Endothelial cell of umbilical vein (primary cell): ENCODE results near the gene EEF1AKMT2. TPM values are rescaled to one million over a fixed set of nuclear protein-coding genes. Genes with fewer than 3 reads are reported as not detected.

Source experiments
- BruUV-seq: library from RNA; stranded (reverse); fragments of 400-500 nt; replicated peaks from 2 replicates; lab custom pipeline; 2021; lab: Mats Ljungman, UMichigan
- CTCF ChIA-PET: fragments of 300-600, 350-600 bp; sonication (Branson Sonifier 250); formaldehyde crosslinking; loops from one replicate; lab custom pipeline; 2021; ENCODE audit warnings: antibody characterized with exemption, inconsistent platforms; lab: Charles Lee
- POLR2A ChIA-PET: fragments of 300-600, 350-600 bp; sonication (Branson Sonifier 250); formaldehyde crosslinking; loops from one replicate; lab custom pipeline; 2021; ENCODE audit warnings: antibody characterized with exemption, inconsistent platforms; lab: Charles Lee
- DNase-seq: peaks from one replicate; pipeline ENCODE4 v3.0.0-alpha.2; 2011; ENCODE audit warnings: low read depth, low spot score
- FAIRE-seq: peaks from 2 replicates; lab custom pipeline; 2011; peaks lifted over from hg19 to GRCh38; lab: Jason Lieb, UNC
- H2AFZ ChIP-seq: 2 replicates; pipeline ENCODE4 v1.6.0; 2012; ENCODE audit warnings: low read depth, low read length, control low read depth, inconsistent platforms
- H3K27ac ChIP-seq: 2 replicates; pipeline ENCODE4 v1.5.1; 2011; ENCODE audit warnings: low read depth, mild to moderate bottlenecking, control low read depth, low read length, moderate library complexity; ENCODE audit not compliant: insufficient read depth
- H3K27me3 ChIP-seq, 2 experiments: 2 replicates each; pipeline versions ENCODE4 v1.6.0 to v1.6.1; 2011; ENCODE audit warnings: low read length in 2 of 2, mixed read lengths in 1 of 2; ENCODE audit not compliant: control insufficient read depth in 2 of 2, insufficient read depth in 2 of 2
- H3K36me3 ChIP-seq, 2 experiments: 2 replicates in 1 of 2; 3 replicates in 1 of 2; pipeline ENCODE4 v1.5.1; 2011; ENCODE audit warnings: low read length in 2 of 2, mild to moderate bottlenecking in 1 of 2, moderate library complexity in 1 of 2; ENCODE audit not compliant: control insufficient read depth in 2 of 2, insufficient read depth in 2 of 2; ENCODE audit errors: extremely low read depth in 1 of 2
- H3K4me1 ChIP-seq: 3 replicates; pipeline ENCODE4 v1.5.1; 2011; ENCODE audit warnings: mild to moderate bottlenecking, low read length; ENCODE audit not compliant: control insufficient read depth, insufficient read depth; ENCODE audit errors: extremely low read depth
- H3K4me2 ChIP-seq: 2 replicates; pipeline ENCODE4 v1.6.1; 2011; ENCODE audit warnings: low read length, control low read depth, mixed read lengths; ENCODE audit not compliant: insufficient read depth
- H3K4me3 ChIP-seq, 3 experiments: fragments of 200-600 bp in 1 of 3; sonication (generic), shearing (Covaris generic) in 1 of 3; replicated peaks in 1 of 3; 2 replicates each; pipeline ENCODE4 v1.5.1; 2011 to 2016; ENCODE audit warnings: control low read depth in 3 of 3, low read length in 3 of 3, mild to moderate bottlenecking in 2 of 3, inconsistent platforms in 1 of 3, low read depth in 1 of 3, moderate library complexity in 1 of 3; ENCODE audit not compliant: insufficient read depth in 1 of 3
- H3K79me2 ChIP-seq: 2 replicates; pipeline ENCODE4 v1.6.0; 2012; ENCODE audit warnings: low read length, inconsistent platforms; ENCODE audit not compliant: control insufficient read depth, insufficient read depth
- H3K9ac ChIP-seq: replicated peaks from 2 replicates; pipeline ENCODE3; 2011; ENCODE audit warnings: low read length, control low read depth; ENCODE audit not compliant: insufficient read depth; ENCODE audit errors: extremely low read depth
- H3K9me1 ChIP-seq: replicated peaks from 3 replicates; pipeline ENCODE4 v1.6.0; 2011; ENCODE audit warnings: mild to moderate bottlenecking, low read length; ENCODE audit not compliant: control insufficient read depth, insufficient read depth; ENCODE audit errors: extremely low read depth
- H3K9me3 ChIP-seq: replicated peaks from 2 replicates; pipeline ENCODE4 v1.5.1; 2012; ENCODE audit warnings: low read length, inconsistent platforms; ENCODE audit not compliant: control insufficient read depth, insufficient read depth
- H4K20me1 ChIP-seq: replicated peaks from 2 replicates; pipeline ENCODE3; 2011; ENCODE audit warnings: mild to moderate bottlenecking, low read length; ENCODE audit not compliant: control insufficient read depth, insufficient read depth; ENCODE audit errors: extremely low read depth
- CTCF ChIP-seq, 2 donors: IDR thresholded peaks; 1 replicate in 1 of 2; 2 replicates in 1 of 2; pipeline ENCODE4 v1.5.1; 2011; ENCODE audit warnings: low read length in 2 of 2, mild to moderate bottlenecking in 2 of 2, moderate library complexity in 2 of 2, control low read depth in 1 of 2, inconsistent platforms in 1 of 2, low read depth in 1 of 2; ENCODE audit not compliant: insufficient read depth in 1 of 2; ENCODE audit errors: extremely low read depth in 1 of 2
- EZH2 ChIP-seq: IDR thresholded peaks from 2 replicates; pipeline ENCODE4 v1.6.1; 2012; ENCODE audit warnings: borderline replicate concordance, low read depth, mild to moderate bottlenecking, moderate library complexity, low read length, inconsistent platforms; ENCODE audit not compliant: severe bottlenecking
- FOS ChIP-seq: IDR thresholded peaks from 2 replicates; pipeline ENCODE4 v1.6.1; 2011; ENCODE audit warnings: mild to moderate bottlenecking, low read length, moderate library complexity, borderline replicate concordance; ENCODE audit not compliant: insufficient read depth
- GATA2 ChIP-seq: IDR thresholded peaks from 2 replicates; pipeline ENCODE4 v1.7.0; 2011; ENCODE audit warnings: low read depth, mild to moderate bottlenecking, moderate library complexity, mixed read lengths, low read length; ENCODE audit not compliant: insufficient read length, insufficient read depth
- JUN ChIP-seq: IDR thresholded peaks from 2 replicates; pipeline ENCODE4 v1.6.1; 2011; ENCODE audit warnings: borderline replicate concordance, low read depth; ENCODE audit not compliant: insufficient read length, insufficient read depth
- MAX ChIP-seq: IDR thresholded peaks from 2 replicates; pipeline ENCODE4 v1.6.1; 2011; ENCODE audit not compliant: insufficient read depth, insufficient read length
- MYC ChIP-seq: IDR thresholded peaks from one replicate; pipeline ENCODE4 v1.6.1; 2011; ENCODE audit warnings: mild to moderate bottlenecking, low read depth, low read length
- POLR2A ChIP-seq: IDR thresholded peaks from 2 replicates; pipeline ENCODE4 v1.6.1; 2012; ENCODE audit warnings: low read depth, mild to moderate bottlenecking, control low read depth, low read length
- POLR2AphosphoS5 ChIP-seq: IDR thresholded peaks from 2 replicates; pipeline ENCODE4 v1.6.1; 2012; ENCODE audit warnings: low read depth, mild to moderate bottlenecking, control low read depth, low read length, moderate library complexity; ENCODE audit not compliant: insufficient read depth
- dilution Hi-C: fragments of 300-500 bp; cut with MboI; formaldehyde crosslinking; loops from one replicate; pipeline ENCODE4 v1.15.0; 2019; ENCODE audit warnings: low sequenced_read_pairs; ENCODE audit not compliant: extremely low pct_ligation_motif_present
- intact Hi-C: fragments of 100-400 bp; cut with micrococcal nuclease; formaldehyde crosslinking; loops from one replicate; pipeline ENCODE4 v1.10.0; 2022
- polyA plus RNA-seq, 4 experiments: library from polyadenylated mRNA; depleted of rRNA in 3 of 4; stranded (reverse) in 3 of 4; unstranded in 1 of 4; fragments of >200 nt; gene quantifications; 2 replicates each; pipeline versions ENCODE4 v1.2.1 to v1.2.3, GENCODE V29; 2011 to 2012; ENCODE audit warnings: missing spikeins in 1 of 4
- total RNA-seq: library from RNA; stranded (reverse); gene quantifications from 2 replicates; pipeline ENCODE4 v1.2.3, GENCODE V29; 2021

The EEF1AKMT2 gene
- total and polyA plus RNA-seq, 2 donors (not counting 3 experiments of a cell fraction or from before 2014, with no cell fraction given), result 8.5 to 21.3 TPM

- no peak overlapping the region for H3K4me2 ChIP-seq
- ChIA-PET CTCF (interaction anchor here (1.2 to 1.9 kb wide), 3 partner anchors 14 to 193 kb away, joined by 3 to 7 read pairs (median 3); no protein-coding TSS in a partner anchor), POLR2A (no interaction called here)
- H3K4me3 ChIP-seq, result no peak overlapping the region
- H3K27me3 ChIP-seq, result no peaks in the 10 kb centered on the region
- no peaks in the 10 kb centered on the region for H3K9me3 ChIP-seq
- BruUV-seq, result no TSS peak
- dilution Hi-C loops (no loop called here), intact Hi-C loops (no loop called here)
- FAIRE-seq (no peak), DNase-seq (no peak)
- H2AFZ ChIP-seq, result no peak overlapping the region
- H3K36me3 ChIP-seq, result no peaks in the 10 kb centered on the region
- TF ChIP-seq MAX (no peak), GATA2 (no peak), FOS (no peak), POLR2AphosphoS5 (no peak), POLR2A (no peak), MYC (no peak), EZH2 (no peak), CTCF (IDR thresholded peaks at IDR 0.05; ENCODE audit: extremely low read depth in 1 of 2, insufficient read depth in 1 of 2, low read depth in 1 of 2, low read length in 2 of 2) (no peak), JUN (no peak)
- H4K20me1 ChIP-seq, result no peaks in the 10 kb centered on the region
- no peaks in the 10 kb centered on the region for H3K9me1 ChIP-seq
- no peak overlapping the region for H3K9ac ChIP-seq
- no peak overlapping the region for H3K27ac ChIP-seq
- peaks cover 19% of the 10 kb centered on the region for H3K79me2 ChIP-seq
- H3K4me1 ChIP-seq, result no peaks in the 10 kb centered on the region
Measured at GRCh38 chr10:124733571-124734245, 58.0 kb downstream of the EEF1AKMT2 start.
